Spleen (tissue), 7 donors: ENCODE data around the gene EIF4A2.

Source experiments
- CTCF ChIP-seq, 11 experiments: fragments of 200-600 bp in 7 of 11; fragments of 450-650 bp in 4 of 11; sonication (generic) in 4 of 11; IDR thresholded peaks in 8 of 11; conservative IDR thresholded peaks in 3 of 11; 1 replicate in 7 of 11; 2 replicates in 4 of 11; pipeline versions ENCODE4 v1.4.0 to v1.8.0; 2016 to 2021; ENCODE audit warnings: antibody characterized with exemption in 11 of 11, inconsistent platforms in 4 of 11, mild to moderate bottlenecking in 1 of 11
- POLR2A ChIP-seq, 3 donors: fragments of 450-650 bp; IDR thresholded peaks; one replicate each; pipeline ENCODE4 v1.5.1; 2017; ENCODE audit warnings: antibody characterized with exemption in 3 of 3, mild to moderate bottlenecking in 1 of 3
- donor health status: DM: no; HTN: no; CAD: no; lungs with moderate emphysema.
- donor health status: DM: no; HTN: no; CAD: no.
- donor health status: DM: no; HTN: no; CAD: no.

- TF ChIP-seq POLR2A (IDR thresholded peaks at IDR 0.05) (no peak), CTCF (IDR thresholded peaks at IDR 0.05 in 8 of 11, conservative IDR thresholded peaks at IDR 0.05 in 3 of 11) (no peak)
Observed at GRCh38 chr3:186772701-186773417, 10.5 kb upstream of the EIF4A2 start.
